Measurements from ENCODE around the gene CDC42EP1.

CDC42EP1 gene

DNA sequence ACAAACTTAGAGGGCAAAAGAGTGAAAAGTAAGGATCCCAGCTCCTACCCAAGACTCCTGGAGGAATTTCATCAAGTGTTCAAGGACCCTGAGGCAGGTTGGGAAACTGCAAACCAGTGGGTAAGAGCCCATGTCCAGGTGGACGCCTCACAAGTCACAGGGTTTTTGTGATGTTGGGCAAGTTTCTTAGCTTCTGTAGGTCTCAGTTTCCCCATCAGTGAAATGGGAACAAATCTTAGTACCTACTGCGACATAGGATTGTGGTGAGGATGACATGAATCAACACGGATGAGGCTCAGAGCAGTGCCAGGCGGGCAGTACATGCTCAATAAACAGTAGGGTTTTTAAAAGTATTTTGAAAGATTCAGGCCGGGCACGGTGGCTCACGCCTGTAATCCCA is 17.3 kb upstream of the CDC42EP1 start:
- no peak overlapping the region for H3K4me3 ChIP-seq (ENCODE audit: low read length, poor library complexity, severe bottlenecking)
- no peak overlapping the region for H3K4me2 ChIP-seq (ENCODE audit: low read depth, low read length, poor library complexity, severe bottlenecking)
- peaks cover 19% of the 10 kb centered on the region for H3K4me1 ChIP-seq (ENCODE audit: insufficient read depth, low read length, poor library complexity, severe bottlenecking)

GRCh38 chr22:37544955-37545702 is 15.2 kb upstream of the CDC42EP1 start:
- H3F3A ChIP-seq (ENCODE audit: low read depth): no peaks in the 10 kb centered on the region
- TF ChIP-seq EZH2phosphoT487 (IDR thresholded peaks at IDR 0.05; ENCODE audit: borderline replicate concordance): no peak
- TF ChIP-seq CTCF (conservative IDR thresholded peaks at IDR 0.05; ENCODE audit: low read length): peak; percentile 82
- H3K36me3 ChIP-seq (ENCODE audit: insufficient read depth, low read length): no peaks in the 10 kb centered on the region
- no peaks in the 10 kb centered on the region for H3K9me3 ChIP-seq (ENCODE audit: insufficient read depth, low read depth, low read length)
- no peak overlapping the region for H2AFZ ChIP-seq (ENCODE audit: low read length)
- H3K9ac ChIP-seq (ENCODE audit: low read depth, low read length, poor library complexity, severe bottlenecking): no peak overlapping the region
- H3K27me3 ChIP-seq (ENCODE audit: insufficient read depth, low read length, poor library complexity, severe bottlenecking): no peaks in the 10 kb centered on the region
- no peaks in the 10 kb centered on the region for H4K20me1 ChIP-seq (ENCODE audit: insufficient read depth, low read length, poor library complexity, severe bottlenecking)
- H3K79me2 ChIP-seq (ENCODE audit: insufficient read depth, low read length): no peaks in the 10 kb centered on the region
- peaks cover 12% of the 10 kb centered on the region for H3K4me1 ChIP-seq (ENCODE audit: insufficient read depth, low read length, poor library complexity, severe bottlenecking)
- H3K4me2 ChIP-seq (ENCODE audit: low read depth, low read length, poor library complexity, severe bottlenecking): no peak overlapping the region
- H3K4me3 ChIP-seq (ENCODE audit: low read length, poor library complexity, severe bottlenecking): no peak overlapping the region
- H3K9me2 ChIP-seq (replicated peaks; ENCODE audit: low read depth, low read length): no peaks in the 10 kb centered on the region

More for the DNA sequence above, 17.3 kb upstream of the CDC42EP1 start:
- no peak overlapping the region for H3K9ac ChIP-seq (ENCODE audit: low read depth, low read length, poor library complexity, severe bottlenecking)
- H3K36me3 ChIP-seq (ENCODE audit: insufficient read depth, low read length): no peaks in the 10 kb centered on the region
- no peak overlapping the region for H2AFZ ChIP-seq (ENCODE audit: low read length)
- TF ChIP-seq CTCF (conservative IDR thresholded peaks at IDR 0.05; ENCODE audit: low read length): no peak
- TF ChIP-seq EZH2phosphoT487 (IDR thresholded peaks at IDR 0.05; ENCODE audit: borderline replicate concordance): no peak
- H4K20me1 ChIP-seq (ENCODE audit: insufficient read depth, low read length, poor library complexity, severe bottlenecking): no peaks in the 10 kb centered on the region
- no peaks in the 10 kb centered on the region for H3K9me3 ChIP-seq (ENCODE audit: insufficient read depth, low read depth, low read length)
- H3K27me3 ChIP-seq (ENCODE audit: insufficient read depth, low read length, poor library complexity, severe bottlenecking): no peaks in the 10 kb centered on the region
- no peaks in the 10 kb centered on the region for H3K79me2 ChIP-seq (ENCODE audit: insufficient read depth, low read length)
- no peaks in the 10 kb centered on the region for H3K9me2 ChIP-seq (replicated peaks; ENCODE audit: low read depth, low read length)
- H3F3A ChIP-seq (ENCODE audit: low read depth): no peaks in the 10 kb centered on the region

DNA sequence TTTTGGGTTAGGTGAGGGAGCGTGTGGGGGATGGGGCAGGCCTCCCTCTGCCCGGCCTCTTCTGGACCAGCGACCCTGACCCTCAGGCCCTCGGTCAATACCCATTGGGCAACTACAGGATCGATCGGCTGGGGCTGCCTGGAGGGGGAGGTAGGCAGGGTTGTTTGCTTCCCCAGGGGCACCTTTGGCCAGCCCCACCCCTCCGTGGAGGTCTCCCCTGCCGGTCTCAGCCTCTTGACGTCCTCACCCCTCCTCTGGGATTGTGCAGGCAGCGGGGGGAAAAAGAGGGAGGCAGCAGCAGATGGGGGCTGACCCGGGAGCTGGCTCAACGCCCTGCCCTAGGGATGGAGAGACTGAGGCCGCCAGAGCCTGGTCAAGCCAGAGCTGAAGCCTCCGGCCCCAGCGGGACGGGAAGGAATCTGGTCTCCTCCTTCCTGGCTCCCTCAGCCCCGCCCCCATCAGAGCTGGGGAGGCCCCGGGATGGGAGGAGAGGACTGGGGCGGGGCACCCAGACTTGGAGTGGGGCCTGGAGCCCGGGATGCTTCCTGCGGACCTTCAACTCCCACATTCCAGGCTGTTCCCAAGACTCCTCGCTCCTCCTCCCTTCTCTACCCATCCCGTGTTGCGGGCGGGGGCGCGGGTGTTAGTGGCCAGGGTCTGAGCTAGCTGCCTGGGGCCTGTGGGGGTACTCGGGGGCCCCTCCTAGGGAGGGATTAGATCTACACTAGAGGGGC is 14.4 kb upstream of the CDC42EP1 start:
- H3F3A ChIP-seq (ENCODE audit: low read depth): no peaks in the 10 kb centered on the region
- H3K4me3 ChIP-seq (ENCODE audit: low read length, poor library complexity, severe bottlenecking): no peak overlapping the region
- no peak overlapping the region for H3K9ac ChIP-seq (ENCODE audit: low read depth, low read length, poor library complexity, severe bottlenecking)
- no peak overlapping the region for H3K4me2 ChIP-seq (ENCODE audit: low read depth, low read length, poor library complexity, severe bottlenecking)
- TF ChIP-seq CTCF (conservative IDR thresholded peaks at IDR 0.05; ENCODE audit: low read length): no peak
- TF ChIP-seq EZH2phosphoT487 (IDR thresholded peaks at IDR 0.05; ENCODE audit: borderline replicate concordance): no peak
- H2AFZ ChIP-seq (ENCODE audit: low read length): no peak overlapping the region
- H4K20me1 ChIP-seq (ENCODE audit: insufficient read depth, low read length, poor library complexity, severe bottlenecking): no peaks in the 10 kb centered on the region
- H3K4me1 ChIP-seq (ENCODE audit: insufficient read depth, low read length, poor library complexity, severe bottlenecking): peaks cover 9% of the 10 kb centered on the region
- no peaks in the 10 kb centered on the region for H3K79me2 ChIP-seq (ENCODE audit: insufficient read depth, low read length)
- no peaks in the 10 kb centered on the region for H3K36me3 ChIP-seq (ENCODE audit: insufficient read depth, low read length)
- no peaks in the 10 kb centered on the region for H3K9me3 ChIP-seq (ENCODE audit: insufficient read depth, low read depth, low read length)
- no peaks in the 10 kb centered on the region for H3K9me2 ChIP-seq (replicated peaks; ENCODE audit: low read depth, low read length)
- no peaks in the 10 kb centered on the region for H3K27me3 ChIP-seq (ENCODE audit: insufficient read depth, low read length, poor library complexity, severe bottlenecking)
